DLD1 (cell line): ENCODE data around the gene CLMP.

ENCODE experiments used
- in situ Hi-C: cut with HindIII; loops from 2 replicates; pipeline ENCODE4 v1.10.0; 2017; ENCODE audit warnings: low sequenced_read_pairs

CLMP gene, protein sequence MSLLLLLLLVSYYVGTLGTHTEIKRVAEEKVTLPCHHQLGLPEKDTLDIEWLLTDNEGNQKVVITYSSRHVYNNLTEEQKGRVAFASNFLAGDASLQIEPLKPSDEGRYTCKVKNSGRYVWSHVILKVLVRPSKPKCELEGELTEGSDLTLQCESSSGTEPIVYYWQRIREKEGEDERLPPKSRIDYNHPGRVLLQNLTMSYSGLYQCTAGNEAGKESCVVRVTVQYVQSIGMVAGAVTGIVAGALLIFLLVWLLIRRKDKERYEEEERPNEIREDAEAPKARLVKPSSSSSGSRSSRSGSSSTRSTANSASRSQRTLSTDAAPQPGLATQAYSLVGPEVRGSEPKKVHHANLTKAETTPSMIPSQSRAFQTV

DNA sequence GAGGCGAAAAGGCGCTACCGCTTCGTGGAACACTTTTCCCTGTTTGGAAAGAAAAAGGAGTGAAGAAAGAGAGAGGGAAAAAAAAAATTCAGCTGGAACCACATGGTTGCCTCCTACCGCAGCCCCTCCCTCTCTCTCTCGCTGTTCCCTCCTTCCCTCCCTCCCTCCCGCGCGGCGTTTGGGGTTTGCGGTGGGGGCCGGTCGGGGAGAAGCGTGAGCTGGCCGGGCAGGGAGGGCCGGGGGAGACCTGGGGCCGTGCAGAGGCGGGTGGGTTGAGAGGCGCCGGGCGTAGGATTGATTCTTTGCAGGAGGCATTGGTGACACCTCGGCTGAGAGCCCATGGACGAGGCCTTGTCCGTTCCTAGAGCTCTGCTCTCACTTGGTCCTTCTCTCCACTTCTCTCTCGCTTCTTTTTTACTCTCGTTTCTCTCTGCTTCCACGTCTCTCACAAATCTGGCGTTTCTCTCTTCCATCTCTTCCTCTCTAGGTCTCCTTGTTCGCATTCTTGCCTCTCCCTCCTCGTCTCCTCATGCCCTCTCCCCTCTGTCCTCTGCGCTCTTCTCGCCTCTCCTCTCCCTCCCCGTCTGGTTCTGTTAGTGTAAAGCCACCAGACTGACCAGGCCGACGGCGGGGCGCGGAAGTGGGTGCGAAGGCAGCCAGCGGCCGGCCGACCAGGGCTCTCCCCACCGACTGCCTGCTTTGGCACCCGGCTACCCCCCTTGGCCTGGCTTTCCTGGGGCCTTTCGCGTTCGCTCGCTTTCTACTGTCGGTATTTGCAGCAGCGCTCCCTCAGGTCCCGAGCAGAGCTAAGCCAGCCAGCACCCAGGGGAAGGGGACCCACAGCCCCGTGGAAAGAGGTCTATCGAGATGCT lies at the start of gene CLMP:
TSS of gene CLMP (minus strand) at position 61 of the 872 bp plus-strand sequence. CDS start 308 bp downstream, outside the sequence.
- in situ Hi-C loops = no loop called here

DNA sequence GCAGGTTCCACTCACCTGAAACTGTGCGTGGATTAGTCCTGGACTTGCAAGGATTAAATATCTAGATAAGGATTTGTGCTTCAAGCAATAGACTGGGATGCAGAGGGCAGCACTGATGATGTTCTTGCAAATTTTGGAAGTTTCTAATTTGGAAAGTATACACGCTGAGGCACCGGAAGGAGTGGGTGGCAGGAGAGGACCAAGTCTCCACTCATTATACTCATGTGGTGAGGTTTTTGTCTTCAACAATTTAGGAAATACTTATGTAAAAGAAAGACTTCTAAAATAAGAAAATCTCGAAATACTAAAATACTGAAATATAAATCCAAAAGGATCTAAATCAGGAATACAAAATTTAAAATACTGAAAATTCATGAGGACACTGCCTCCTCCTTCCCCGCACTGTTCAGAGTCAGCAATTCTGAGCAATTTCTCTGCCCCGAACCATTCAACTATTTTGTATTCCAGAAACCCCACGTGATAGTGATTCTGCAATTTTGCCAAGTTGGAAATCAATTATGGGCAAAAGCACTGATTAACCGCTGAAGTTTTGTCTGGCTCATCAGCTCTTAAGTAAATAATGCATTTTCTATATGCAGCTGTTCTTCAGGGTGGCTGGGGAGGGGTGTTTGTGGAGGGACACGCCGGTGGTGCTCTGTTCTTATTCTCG lies 47.0 kb upstream of the CLMP start:
- in situ Hi-C loops = no loop called here

DNA sequence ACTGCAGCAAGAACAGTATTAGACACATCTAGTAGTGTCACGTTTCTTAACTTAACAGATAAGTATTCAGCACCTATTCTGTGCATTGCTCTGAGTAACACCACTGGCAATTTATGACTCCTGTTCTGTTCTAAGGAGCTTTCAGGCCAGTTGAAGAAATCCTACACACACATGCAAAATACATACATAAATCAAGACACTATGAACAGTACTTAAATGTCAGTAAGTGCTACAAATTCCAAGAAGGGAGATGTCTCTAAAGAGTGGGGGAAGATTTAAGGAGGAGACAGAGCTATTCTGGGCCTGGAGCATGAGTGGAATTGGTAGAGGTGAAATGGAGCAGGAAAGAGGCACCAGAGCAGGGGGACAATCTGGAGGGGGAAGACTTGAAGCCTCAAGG lies 46.2 kb upstream of the CLMP start:
- in situ Hi-C loops = no loop called here

DNA sequence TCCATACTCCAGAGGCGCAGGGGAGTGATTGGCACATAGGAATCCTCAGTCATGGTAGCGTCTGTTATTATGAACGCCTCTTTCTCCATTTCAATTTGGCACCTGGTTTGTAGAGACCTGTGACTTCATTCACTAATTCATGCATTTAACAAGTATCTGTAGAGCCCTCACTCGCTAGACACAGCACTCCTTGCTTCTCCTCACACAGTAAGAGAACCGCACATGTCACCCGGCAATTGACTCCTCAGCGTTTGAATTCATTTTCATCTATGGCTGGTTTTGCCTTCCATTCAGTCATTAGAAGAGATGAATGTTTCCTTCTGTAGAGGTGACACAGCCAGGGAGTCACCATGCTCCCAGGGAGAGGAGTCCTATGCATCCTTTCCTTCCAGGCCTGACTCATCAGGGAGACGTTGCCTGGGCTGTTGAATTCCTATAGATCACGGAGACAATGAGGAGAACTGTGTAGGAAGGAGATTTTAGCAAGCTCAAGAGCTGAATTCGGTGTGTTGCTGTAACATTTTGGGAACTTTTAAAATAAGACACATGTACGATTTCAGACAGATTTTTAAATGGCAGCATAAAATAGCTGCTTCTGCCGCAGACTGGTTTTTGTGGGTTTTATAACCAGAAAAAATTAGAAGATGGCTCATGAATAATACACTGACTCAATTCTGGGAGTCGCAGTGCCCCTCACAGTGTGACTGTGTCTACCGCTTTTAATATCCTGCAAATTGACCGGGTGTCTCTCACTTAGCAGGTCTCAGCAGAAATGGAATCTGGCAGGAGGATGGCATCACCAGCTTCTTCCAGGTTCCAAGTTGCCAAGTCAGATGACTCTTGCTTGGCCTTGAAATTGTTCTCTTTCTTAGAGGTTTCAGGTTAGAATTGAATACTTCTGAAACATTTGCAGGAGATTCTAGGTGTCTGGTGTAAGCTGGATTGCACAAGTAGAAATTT lies 44.4 kb upstream of the CLMP start:
- in situ Hi-C loops = loop anchor here (10.0 kb wide), 1 partner anchor 135 kb away; no protein-coding TSS in a partner anchor

DNA sequence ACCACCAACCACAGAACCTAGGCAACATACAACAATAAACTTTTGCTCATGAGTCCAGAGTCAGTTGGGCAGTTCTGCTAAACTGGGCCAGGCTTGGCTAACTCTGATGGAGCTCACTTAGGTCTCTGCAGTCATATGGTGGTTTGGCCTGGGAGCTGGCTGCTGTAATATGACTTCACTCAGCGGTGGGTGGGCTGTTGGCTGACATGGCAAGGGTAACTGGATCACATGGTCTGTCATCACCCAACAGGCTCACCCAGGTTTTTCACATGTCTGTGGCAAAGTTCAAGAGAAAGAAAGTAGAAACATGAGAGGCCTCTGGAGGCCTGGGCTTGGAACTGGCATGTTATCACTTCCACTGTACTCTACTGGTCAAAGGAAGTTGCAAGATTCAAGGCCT lies 43.2 kb upstream of the CLMP start:
- in situ Hi-C loops = loop anchor here (10.0 kb wide), 1 partner anchor 133 kb away; no protein-coding TSS in a partner anchor

DNA sequence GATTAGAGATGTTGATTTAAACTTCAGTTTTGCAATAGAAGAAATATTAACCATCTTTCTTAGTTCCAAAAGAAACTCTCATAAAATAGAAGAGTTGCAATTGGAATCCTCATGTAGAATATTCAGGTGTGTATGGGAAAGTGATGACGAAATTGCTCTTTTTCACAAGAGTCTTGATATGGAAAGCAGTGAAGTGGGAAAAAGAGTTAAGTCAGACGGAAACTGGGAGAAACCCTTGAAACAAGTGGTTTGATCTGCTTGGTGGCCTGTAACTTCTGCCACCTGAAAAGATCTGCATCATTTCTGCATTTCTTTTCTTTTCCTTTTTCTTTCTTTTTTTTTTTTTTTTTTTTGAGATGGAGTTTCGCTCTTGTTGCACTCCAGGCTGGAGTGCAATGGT lies 41.8 kb upstream of the CLMP start:
- in situ Hi-C loops = loop anchor here (10.0 kb wide), 1 partner anchor 132 kb away; no protein-coding TSS in a partner anchor

DNA sequence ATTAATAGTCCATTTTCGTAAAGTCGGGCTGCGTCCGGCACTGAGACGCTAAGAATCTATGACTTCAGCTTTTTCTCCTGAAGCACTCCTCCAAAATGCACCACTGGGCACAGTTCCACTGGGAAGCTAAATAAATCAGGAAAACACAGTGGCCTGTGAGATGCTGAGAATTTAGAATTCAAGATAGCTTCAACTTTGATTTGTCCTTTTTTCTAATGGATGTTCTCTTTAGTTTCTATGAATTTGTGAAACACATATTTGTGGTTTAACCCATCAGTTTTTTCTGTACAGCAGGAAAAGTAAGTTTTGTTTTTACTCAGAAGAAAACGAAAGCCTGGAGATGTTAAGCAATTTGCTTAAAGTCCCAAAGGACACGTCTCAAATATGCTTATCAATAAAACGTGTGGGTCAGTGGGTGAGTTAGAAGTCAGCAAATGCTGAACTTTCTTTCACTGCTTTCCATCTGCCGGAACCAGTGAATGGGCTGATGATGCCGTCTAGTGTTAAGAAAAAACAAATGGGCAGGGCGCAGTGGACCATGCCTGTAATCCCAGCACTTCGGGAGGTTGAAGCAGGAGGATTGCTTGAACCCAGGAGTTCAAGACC lies 40.7 kb upstream of the CLMP start:
- in situ Hi-C loops = loop anchor here (10.0 kb wide), 1 partner anchor 131 kb away; no protein-coding TSS in a partner anchor

DNA sequence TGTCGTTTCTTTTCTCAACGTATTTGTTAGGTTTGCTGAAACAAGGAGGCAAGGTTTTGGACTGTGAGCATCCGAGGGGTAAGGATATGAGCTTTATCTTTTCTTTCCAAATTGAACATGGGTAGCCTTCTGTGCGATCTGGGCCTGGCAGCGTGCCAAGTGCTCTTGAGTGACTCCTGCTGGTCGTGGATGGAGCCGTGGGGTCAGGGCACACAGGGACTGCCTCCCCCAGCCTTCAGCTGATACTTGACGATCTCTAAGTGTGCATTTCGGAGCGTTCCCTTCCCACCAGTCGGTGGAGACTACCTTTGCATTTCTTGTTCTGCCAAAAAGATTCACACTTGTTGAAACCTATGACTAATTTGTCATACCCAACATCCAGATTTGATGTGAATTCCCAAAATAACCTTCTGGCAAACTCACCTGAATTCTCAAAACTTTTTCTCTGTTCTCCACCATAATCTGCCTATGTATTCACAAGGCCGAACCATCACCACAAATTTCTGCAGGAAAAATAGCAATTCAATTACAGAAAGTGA lies 40.1 kb upstream of the CLMP start:
- in situ Hi-C loops = loop anchor here (10.0 kb wide), 1 partner anchor 130 kb away; no protein-coding TSS in a partner anchor

DNA sequence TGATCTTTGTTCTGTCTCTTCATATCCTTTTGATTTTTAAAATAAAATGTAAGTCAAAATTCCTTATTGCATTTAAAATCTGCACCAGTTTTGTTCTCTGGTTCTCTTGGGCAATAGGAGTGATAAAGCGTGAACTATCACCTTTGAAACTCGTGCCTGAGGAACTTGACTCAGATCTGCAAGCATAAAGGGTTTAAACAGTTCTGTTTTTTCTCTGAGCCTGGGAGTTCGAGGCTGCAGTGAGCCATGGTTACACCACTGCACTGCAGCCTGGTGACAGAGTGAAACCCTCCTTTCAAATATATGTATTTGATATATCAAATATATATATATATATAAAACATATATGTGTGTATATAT lies 38.9 kb upstream of the CLMP start:
- in situ Hi-C loops = loop anchor here (10.0 kb wide), 1 partner anchor 129 kb away; no protein-coding TSS in a partner anchor

DNA sequence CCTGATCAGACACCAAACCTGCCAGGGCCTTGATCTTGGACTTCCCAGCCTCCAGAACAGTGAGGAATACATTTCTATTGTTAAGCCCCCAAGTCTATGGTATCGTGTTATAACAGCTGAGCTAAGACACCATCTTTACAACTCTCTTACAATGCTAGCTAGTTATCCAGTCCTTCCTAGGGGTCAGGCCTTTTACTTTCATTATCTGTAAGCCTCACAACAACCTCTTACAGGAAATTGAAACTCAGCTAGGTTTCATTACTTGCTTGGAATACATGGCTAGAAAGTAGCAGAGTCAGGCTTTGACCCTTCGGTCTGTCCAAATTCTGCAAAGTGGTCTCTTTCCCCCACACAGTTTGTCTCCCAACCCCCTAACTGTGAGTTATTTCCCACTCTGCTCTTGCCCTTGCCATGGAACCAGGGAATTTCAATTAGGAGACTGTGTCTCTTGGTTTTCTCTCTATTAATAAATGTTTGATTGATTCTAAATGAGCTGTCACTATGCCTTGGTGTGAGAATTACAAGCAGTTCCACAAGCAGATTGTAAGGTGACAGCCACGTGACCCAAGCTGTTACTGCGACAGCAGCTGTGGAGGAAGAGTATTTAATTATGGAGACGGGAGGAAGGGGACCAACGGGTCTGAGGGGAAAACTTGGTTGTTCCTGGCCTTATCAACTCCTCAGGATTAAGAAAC lies 38.4 kb upstream of the CLMP start:
- in situ Hi-C loops = loop anchor here (10.0 kb wide), 1 partner anchor 129 kb away; no protein-coding TSS in a partner anchor

DNA sequence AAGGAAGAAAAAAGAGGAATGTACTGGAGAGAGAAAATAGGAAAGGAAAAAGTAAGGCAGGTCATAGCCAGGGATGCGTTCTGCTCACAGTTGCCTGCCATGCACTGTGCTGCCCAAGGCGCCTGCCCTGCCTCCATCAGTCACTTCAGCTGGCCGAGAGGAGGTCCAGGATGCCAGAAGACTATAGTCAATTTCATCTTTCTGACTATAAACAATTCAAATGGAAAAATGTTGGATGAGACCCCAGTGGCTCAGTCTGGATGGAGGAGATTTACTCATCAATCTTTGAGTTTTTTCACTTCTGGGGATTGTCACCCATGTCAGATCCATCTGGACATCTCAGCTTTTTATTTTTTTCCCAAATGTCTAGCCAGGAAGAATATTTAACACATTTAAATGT lies 36.7 kb upstream of the CLMP start:
- in situ Hi-C loops = loop anchor here (10.0 kb wide), 1 partner anchor 127 kb away; no protein-coding TSS in a partner anchor

DNA sequence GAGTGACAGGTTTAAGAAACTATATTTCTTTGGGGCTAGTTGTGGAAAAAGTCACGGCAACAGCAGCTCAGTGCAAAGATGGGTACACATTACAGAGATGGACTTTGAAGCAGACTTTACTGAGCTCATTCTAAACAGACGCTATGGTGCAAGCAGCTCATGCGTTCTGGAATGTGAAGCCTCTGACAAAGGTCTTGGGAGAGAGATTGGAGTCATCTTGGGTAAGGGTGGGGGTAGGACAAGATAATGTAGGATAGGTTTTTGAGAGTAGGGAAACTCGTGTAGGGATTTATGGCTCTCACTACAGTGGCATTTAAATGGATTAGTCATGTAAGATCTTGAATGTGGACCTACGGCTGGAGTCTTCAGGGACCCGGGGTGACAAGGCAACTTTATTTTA lies 36.2 kb upstream of the CLMP start:
- in situ Hi-C loops = loop anchor here (10.0 kb wide), 1 partner anchor 126 kb away; no protein-coding TSS in a partner anchor

DNA sequence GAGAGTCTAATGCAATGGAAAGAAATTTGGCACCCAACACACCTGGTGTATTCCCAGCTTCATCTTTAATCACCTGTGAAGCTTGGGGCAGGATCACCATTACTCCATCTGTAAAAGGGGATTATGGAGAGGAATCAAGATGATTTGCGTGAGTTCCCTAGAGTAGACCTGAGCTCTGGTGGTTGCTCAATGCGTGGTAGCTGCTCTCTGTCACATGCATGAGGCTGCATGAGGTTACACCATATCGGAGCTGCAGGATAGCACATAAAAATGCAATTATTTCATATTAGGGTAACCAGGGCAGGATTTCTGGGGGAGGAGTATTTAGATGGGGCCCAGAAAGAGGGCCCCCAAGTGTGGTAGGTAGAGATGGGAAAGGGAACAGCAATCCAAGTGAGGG lies 35.3 kb upstream of the CLMP start:
- in situ Hi-C loops = loop anchor here (10.0 kb wide), 1 partner anchor 126 kb away; no protein-coding TSS in a partner anchor

DNA sequence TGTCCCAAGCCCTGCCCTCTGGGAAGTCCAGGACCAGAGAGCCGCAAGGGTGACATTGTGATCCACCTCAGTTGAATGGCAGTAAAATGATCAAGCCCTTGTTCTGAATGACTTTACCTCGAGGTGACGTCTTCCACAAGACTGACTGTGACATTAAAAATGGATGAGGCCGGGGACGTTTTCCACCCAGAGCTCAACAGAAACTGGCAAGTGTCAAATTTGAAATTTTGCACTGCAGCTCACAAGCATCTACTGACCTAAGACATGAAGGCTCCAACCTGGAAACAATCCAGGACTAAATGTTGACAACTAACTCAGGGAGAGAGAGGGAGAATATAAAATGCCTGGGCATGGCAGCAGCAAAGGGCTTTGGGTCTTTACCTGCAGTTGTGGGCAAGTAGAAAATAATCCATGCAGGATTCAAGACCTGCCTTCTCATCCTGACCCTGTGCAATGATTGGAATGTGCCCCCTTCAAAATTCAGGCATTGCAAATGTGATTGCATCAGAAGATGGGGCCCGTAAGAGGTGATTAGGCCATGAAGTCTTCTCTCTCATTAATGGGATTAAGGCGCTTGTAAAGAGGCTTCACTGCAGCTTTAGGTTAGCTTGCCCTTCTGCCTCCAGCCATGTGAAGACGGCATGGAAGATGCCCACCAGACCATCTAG lies 33.6 kb upstream of the CLMP start:
- in situ Hi-C loops = no loop called here

DNA sequence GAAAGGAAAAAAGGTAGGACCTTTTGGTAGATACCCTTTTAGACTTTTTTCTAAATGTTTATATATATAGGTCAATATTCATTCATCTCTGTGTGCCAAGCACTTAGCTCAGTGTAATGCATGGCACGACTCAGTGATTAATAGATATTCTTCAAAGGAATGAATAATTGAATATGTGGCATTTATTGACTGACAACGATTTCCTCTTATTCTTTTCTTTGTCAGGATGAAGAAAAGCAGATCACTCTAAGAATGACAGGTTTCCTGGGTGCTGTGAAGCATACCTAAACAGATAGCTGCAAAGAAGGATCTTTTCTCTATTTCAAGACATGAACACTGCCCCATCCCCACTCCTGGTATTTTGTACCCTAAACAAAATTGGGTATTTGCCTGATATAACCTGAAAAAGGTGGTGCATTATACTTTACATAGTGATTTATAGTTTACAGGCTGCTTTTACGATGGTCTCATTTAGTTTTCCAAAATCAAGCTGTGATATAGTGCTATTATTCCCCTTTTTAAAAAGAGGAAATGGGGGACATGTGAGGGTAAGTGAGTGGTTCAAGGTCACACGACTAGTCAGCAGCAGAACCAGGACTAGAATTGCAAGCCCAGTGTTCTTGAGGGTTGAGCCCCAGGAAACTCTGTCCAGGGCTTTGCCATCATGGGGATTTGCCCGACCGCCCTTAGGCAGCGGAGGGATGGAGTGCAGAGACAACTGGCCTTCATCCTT lies 32.9 kb upstream of the CLMP start:
- in situ Hi-C loops = no loop called here

DNA sequence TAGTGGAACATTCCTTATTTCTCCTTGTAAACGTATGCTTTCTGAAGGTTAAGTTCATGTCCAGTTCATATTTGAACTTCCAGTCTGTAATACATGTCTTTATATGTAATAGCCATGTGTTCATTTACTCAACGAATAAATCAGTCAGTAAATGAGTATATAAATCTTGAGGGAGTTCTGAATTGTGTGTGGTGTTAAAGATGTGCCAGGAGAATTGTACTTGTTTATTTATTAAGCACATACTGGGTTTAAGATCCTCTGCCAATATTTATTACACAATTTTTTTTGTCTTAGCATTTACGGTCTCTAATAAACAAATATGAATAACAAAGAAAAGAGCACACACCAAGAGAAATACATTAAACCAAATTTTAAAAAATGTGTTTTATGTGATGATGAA lies 26.5 kb upstream of the CLMP start:
- in situ Hi-C loops = no loop called here

DNA sequence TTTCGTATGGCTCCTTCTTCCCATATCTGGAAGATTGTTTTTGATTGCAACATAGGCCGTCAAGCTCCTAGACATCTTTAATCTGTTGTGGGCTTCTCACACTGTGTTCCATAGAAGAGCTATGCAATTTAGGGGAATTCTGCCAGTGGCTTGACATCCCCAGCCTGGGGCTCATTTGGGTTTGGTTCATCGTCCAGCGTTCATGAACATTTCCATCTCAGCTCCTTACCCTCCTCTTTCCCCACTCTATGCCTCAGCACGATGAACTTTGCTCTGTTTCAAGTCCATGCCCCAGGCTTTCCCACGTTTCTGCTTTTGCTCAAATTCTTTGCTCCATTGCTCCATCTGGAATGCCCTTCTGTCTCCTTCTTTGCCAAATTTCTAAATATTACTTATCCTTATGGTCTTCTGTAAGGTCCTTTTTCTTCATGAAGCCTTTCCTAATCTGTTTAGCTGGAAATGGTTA lies 26.1 kb upstream of the CLMP start:
- in situ Hi-C loops = no loop called here
